Spleen (tissue), 7 donors: ENCODE data around the gene POLR3GL.

Experiments used
- CTCF ChIP-seq, 11 experiments: fragments of 200-600 bp in 7 of 11; fragments of 450-650 bp in 4 of 11; sonication (generic) in 4 of 11; IDR thresholded peaks in 8 of 11; conservative IDR thresholded peaks in 3 of 11; 1 replicate in 7 of 11; 2 replicates in 4 of 11; pipeline versions ENCODE4 v1.4.0 to v1.8.0; 2016 to 2021; ENCODE audit warnings: antibody characterized with exemption in 11 of 11, inconsistent platforms in 4 of 11, mild to moderate bottlenecking in 1 of 11
- POLR2A ChIP-seq, 3 donors: fragments of 450-650 bp; IDR thresholded peaks; one replicate each; pipeline ENCODE4 v1.5.1; 2017; ENCODE audit warnings: antibody characterized with exemption in 3 of 3, mild to moderate bottlenecking in 1 of 3
- POLR2AphosphoS5 ChIP-seq, 3 donors: sonication (generic); formaldehyde crosslinking; IDR thresholded peaks; one replicate each; pipeline ENCODE4 v1.5.1; 2017; ENCODE audit warnings: antibody characterized with exemption in 3 of 3
- donor health status: DM: no; HTN: no; CAD: no; lungs with moderate emphysema.
- donor health status: DM: no; HTN: no; CAD: no.
- donor health status: DM: no; HTN: no; CAD: no.

GRCh38 chr1:145995964-145996432 lies 31.5 kb downstream of the POLR3GL start:
- TF ChIP-seq CTCF (IDR thresholded peaks at IDR 0.05 in 8 of 11, conservative IDR thresholded peaks at IDR 0.05 in 3 of 11) (no peak), POLR2AphosphoS5 (IDR thresholded peaks at IDR 0.05) (peak in 1 of 3 donors; percentile 46), POLR2A (IDR thresholded peaks at IDR 0.05) (peak in 1 of 3 donors; percentile 6)
